ENCODE data around the gene AK1.
A peak's percentile ranks its signal among the peaks of the same experiment; 100 is the strongest.
"Not testable (repeated sequence)": the region's sequence is repeated elsewhere in the genome, so short reads cannot be mapped to it uniquely, and the experiment has no call there.

Gene AK1

GRCh38 chr9:127850286-127850830, 27.1 kb downstream of the AK1 start:
- Histone ChIP-seq H3K4me2 (peak overlapping the region in 3 of 11 experiments; percentile 12 to 100 (median 36); a peak in 3 of 22 replicates), H3K27ac (no peak overlapping the region)

GRCh38 chr9:127848756-127849504, 28.5 kb downstream of the AK1 start:
- Histone ChIP-seq H3K9ac (no peak overlapping the region), H3K4me1 (peaks cover 43 to 79% (median 48%) of the 10 kb centered on the region in 10 experiments), H3K27me3 (no peaks in the 10 kb centered on the region), H3K9me3 (replicated peaks in 1 of 11) (peaks cover 24 to 34% (median 28%) of the 10 kb centered on the region in 11 experiments), H4K20me1 (peaks cover 0 to 80% (median 36%) of the 10 kb centered on the region in 11 experiments; a peak in 15 of 22 replicates), H3K4me2 (peak overlapping the region in 2 of 11 experiments; percentile 41 to 65; a peak in 1 of 22 replicates), H3K4me3 (peak overlapping the region in 3 of 10 experiments; percentile 9 to 50 (median 31); a peak in 3 of 20 replicates), H3K27ac (no peak overlapping the region), H3K36me3 (peaks cover 61 to 89% (median 73%) of the 10 kb centered on the region in 11 experiments)
- TF ChIP-seq Cebpa-rat (IDR thresholded peaks at IDR 0.05): no peak

More at GRCh38 chr9:127850286-127850830, 27.1 kb downstream of the AK1 start:
- Histone ChIP-seq H3K9ac (no peak overlapping the region), H3K27me3 (no peaks in the 10 kb centered on the region), H3K9me3 (replicated peaks in 1 of 11) (peaks cover 24 to 34% (median 28%) of the 10 kb centered on the region in 11 experiments), H3K4me1 (peaks cover 49 to 74% (median 55%) of the 10 kb centered on the region in 10 experiments), H3K4me3 (peak overlapping the region in 8 of 10 experiments; percentile 1 to 88 (median 17); a peak in 6 of 20 replicates), H4K20me1 (peaks cover 0 to 66% (median 24%) of the 10 kb centered on the region in 11 experiments; a peak in 15 of 22 replicates), H3K36me3 (peaks cover 50 to 76% (median 60%) of the 10 kb centered on the region in 11 experiments)
- TF ChIP-seq Cebpa-rat (IDR thresholded peaks at IDR 0.05): no peak

DNA sequence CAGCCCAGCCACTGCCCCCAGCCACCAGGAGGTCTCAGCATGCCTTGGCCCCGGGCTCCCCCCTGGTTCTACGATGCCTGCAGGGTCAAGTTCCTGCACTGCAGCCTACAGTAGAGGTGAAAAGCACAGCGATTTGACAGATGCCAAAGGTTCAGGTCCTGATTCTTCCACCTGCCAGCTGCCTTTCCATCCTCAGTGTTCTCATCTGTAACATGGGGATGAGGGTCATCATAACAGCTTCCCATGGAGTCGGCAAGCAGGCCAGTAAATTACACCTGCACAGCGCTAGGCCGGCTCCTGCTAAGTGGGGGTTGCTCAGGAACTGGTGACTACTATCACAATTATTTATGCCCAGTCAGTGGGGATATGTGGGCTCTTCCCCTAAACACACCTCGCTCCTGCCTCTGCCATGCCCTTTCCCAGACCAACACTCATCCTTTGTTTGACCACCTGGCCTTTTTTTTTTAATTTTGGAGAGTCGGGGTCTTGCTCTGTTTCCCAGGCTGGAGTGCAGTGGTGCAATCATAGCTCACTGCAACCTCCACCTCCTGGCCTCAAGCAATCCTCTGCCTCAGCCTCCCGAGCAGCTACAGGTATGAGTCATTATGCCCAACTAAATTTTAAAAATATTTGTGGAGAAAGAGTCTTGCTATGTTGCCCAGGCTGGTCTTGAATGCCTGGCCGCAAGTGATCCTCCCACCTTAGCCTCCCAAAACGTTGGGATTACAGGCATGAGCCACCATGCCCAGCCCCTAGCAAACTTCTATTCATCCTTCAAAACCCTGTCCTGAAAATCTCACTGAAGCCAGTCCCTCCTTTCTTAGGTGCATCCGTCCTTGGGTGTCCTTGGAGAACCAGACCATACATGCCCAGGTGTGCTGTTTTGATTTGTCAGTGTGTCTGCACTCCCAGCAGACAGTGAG, 29.4 kb downstream of the AK1 start:
- no peak for TF ChIP-seq Cebpa-rat (IDR thresholded peaks at IDR 0.05)
- H3K27me3 ChIP-seq: no peaks in the 10 kb centered on the region
- H3K27ac ChIP-seq: peak overlapping the region in 3 of 11 experiments; percentile 31 to 43 (median 32); a peak in 2 of 22 replicates
- H4K20me1 ChIP-seq: peaks cover 0 to 77% (median 35%) of the 10 kb centered on the region in 11 experiments; a peak in 15 of 22 replicates
- peaks cover 63 to 92% (median 75%) of the 10 kb centered on the region in 11 experiments for H3K36me3 ChIP-seq
- H3K9me3 ChIP-seq (replicated peaks in 1 of 11): peaks cover 24 to 34% (median 28%) of the 10 kb centered on the region in 11 experiments
- H3K4me3 ChIP-seq: no peak overlapping the region
- peak overlapping the region in 8 of 11 experiments; percentile 11 to 60 (median 34); a peak in 6 of 22 replicates for H3K9ac ChIP-seq
- H3K4me2 ChIP-seq: peak overlapping the region in 10 of 11 experiments; percentile 1 to 65 (median 36); a peak in 14 of 22 replicates
- peaks cover 37 to 78% (median 40%) of the 10 kb centered on the region in 10 experiments for H3K4me1 ChIP-seq

GRCh38 chr9:127847178-127847510, 30.3 kb downstream of the AK1 start:
- Histone ChIP-seq H3K27me3 (no peaks in the 10 kb centered on the region), H3K36me3 (peaks cover 63 to 93% (median 76%) of the 10 kb centered on the region in 11 experiments), H3K9me3 (replicated peaks in 1 of 11) (peaks cover 24 to 34% (median 28%) of the 10 kb centered on the region in 11 experiments), H3K4me2 (peak overlapping the region in 10 of 11 experiments; percentile 1 to 65 (median 36); a peak in 18 of 22 replicates), H3K9ac (peak overlapping the region in 6 of 11 experiments; percentile 11 to 60 (median 31); a peak in 5 of 22 replicates), H3K4me3 (no peak overlapping the region), H3K27ac (peak overlapping the region in 4 of 11 experiments; percentile 31 to 56 (median 48); a peak in 6 of 22 replicates), H3K4me1 (peaks cover 28 to 78% (median 32%) of the 10 kb centered on the region in 10 experiments), H4K20me1 (peaks cover 0 to 73% (median 35%) of the 10 kb centered on the region in 11 experiments; a peak in 15 of 22 replicates)
- TF ChIP-seq Cebpa-rat (IDR thresholded peaks at IDR 0.05): 0 out of 22 replicates have a peak, but pooled peaks of 1 of the 11 experiments have one; percentile 9

DNA sequence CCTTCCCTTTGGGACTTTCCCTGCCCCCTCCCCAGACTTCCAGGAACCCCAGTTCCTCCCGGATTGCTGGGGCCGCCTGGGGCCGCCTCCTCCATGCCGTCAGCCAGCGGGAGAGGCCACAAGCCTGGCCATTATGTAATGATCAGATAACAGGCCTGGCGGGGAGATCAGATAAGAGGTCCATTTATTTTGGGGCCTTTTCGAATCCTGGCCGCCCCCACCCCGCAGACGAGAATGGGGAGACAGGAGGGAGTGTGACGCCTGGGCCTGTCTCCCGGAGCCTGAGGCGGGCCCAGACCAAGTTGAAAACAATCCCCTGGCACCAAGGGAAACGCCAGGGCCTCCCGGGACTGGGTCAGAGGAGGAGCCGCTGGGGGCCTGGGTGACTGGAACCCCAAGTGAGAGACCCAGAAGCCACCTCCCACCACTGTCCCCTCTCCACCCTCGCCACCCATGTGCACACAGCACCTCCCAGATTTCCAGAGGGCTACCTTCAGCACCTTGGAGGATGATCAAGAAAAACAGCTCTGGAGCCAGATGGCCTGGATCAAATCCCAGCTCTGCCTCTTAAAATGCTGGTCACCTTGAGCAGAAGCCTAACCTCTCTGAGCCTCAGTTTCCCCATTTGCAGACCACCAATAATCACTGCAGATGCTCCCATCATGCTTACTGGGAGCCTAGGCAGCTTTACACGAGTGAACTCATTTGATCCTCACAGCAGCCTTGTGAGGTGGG, 30.9 kb downstream of the AK1 start:
- Histone ChIP-seq H3K4me3 (no peak overlapping the region), H3K27me3 (no peaks in the 10 kb centered on the region), H4K20me1 (peaks cover 0 to 73% (median 35%) of the 10 kb centered on the region in 11 experiments; a peak in 15 of 22 replicates), H3K27ac (peak overlapping the region in 8 of 11 experiments; percentile 6 to 56 (median 34); a peak in 10 of 22 replicates), H3K4me1 (peaks cover 24 to 78% (median 29%) of the 10 kb centered on the region in 10 experiments), H3K9ac (peak overlapping the region in 8 of 11 experiments; percentile 9 to 60 (median 32); a peak in 11 of 22 replicates), H3K36me3 (peaks cover 65 to 93% (median 79%) of the 10 kb centered on the region in 11 experiments), H3K4me2 (peak overlapping the region in 10 of 11 experiments; percentile 4 to 65 (median 36); a peak in 18 of 22 replicates), H3K9me3 (replicated peaks in 1 of 11) (peaks cover 24 to 34% (median 28%) of the 10 kb centered on the region in 11 experiments)
- TF ChIP-seq Cebpa-rat (IDR thresholded peaks at IDR 0.05): no peak

GRCh38 chr9:127845619-127846018, 31.9 kb downstream of the AK1 start:
- H3K4me1 ChIP-seq: peaks cover 28 to 78% (median 35%) of the 10 kb centered on the region in 10 experiments
- peaks cover 0 to 80% (median 38%) of the 10 kb centered on the region in 11 experiments; a peak in 15 of 22 replicates for H4K20me1 ChIP-seq
- H3K9me3 ChIP-seq (replicated peaks in 1 of 11): peaks cover 21 to 24% (median 22%) of the 10 kb centered on the region in 11 experiments
- H3K4me3 ChIP-seq, H3K27me3 ChIP-seq: not testable (repeated sequence)
- peak overlapping the region in 1 of 11 experiments; percentile 7; a peak in 1 of 22 replicates for H3K9ac ChIP-seq
- H3K27ac ChIP-seq: peak overlapping the region in 4 of 11 experiments; percentile 6 to 27 (median 6); a peak in 1 of 22 replicates
- peaks cover 64 to 93% (median 79%) of the 10 kb centered on the region in 11 experiments for H3K36me3 ChIP-seq
- H3K4me2 ChIP-seq: peak overlapping the region in 2 of 11 experiments; percentile 16 to 17; a peak in 2 of 22 replicates

DNA sequence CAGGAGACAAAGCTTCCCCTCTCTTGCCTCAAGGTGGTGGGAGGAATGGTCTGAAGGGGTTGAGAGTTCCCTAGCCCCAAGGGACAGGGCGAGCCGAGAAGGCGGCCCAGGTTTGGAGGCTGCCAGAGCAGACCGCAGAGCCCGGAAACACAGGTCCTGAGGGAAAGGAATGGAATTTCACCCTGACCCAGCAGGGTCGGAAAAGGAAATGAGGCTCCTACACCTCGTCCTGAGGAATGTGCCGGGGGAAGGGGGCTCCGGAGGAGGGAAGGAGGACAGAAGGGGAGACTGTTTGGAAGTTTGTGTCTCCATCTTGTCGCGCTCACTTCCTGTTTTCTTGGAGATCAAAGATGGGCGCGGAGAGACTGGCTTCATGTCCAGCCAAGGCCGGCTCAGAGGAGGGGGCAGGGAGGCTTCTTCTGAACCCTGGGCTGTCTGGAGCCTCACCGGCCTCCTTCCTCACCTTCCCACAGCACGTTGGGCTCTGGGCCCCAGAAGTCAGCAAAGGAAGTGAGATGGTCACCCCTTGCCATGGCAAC, 32.6 kb downstream of the AK1 start:
- Histone ChIP-seq H3K4me2 (peak overlapping the region in 2 of 11 experiments; percentile 16 to 17; a peak in 2 of 22 replicates), H3K27ac (peak overlapping the region in 5 of 11 experiments; percentile 6 to 27 (median 7); a peak in 3 of 22 replicates), H3K9me3 (replicated peaks in 1 of 11) (peaks cover 13 to 16% (median 15%) of the 10 kb centered on the region in 11 experiments), H3K9ac (peak overlapping the region in 1 of 11 experiments; percentile 7; a peak in 1 of 22 replicates), H3K4me1 (peaks cover 36 to 79% (median 42%) of the 10 kb centered on the region in 10 experiments), H3K27me3 (no peaks in the 10 kb centered on the region), H4K20me1 (peaks cover 0 to 85% (median 42%) of the 10 kb centered on the region in 11 experiments; a peak in 17 of 22 replicates), H3K36me3 (peaks cover 64 to 93% (median 79%) of the 10 kb centered on the region in 11 experiments), H3K4me3 (no peak overlapping the region)
- TF ChIP-seq Cebpa-rat (IDR thresholded peaks at IDR 0.05): no peak

Measured in BLaER1 treated with 17β-estradiol and CSF1 and Interleukin-3, amounts not matched to agents 10 nM and 100 nM (cell line).